Hypothalamus (tissue), 51 donors: ENCODE results near the gene YBEY.

ENCODE experiments used
- DNase-seq, 51 donors: peaks; one replicate each; lab custom pipeline; 2025; lab: John Stamatoyannopoulos, UW

The YBEY gene

DNA sequence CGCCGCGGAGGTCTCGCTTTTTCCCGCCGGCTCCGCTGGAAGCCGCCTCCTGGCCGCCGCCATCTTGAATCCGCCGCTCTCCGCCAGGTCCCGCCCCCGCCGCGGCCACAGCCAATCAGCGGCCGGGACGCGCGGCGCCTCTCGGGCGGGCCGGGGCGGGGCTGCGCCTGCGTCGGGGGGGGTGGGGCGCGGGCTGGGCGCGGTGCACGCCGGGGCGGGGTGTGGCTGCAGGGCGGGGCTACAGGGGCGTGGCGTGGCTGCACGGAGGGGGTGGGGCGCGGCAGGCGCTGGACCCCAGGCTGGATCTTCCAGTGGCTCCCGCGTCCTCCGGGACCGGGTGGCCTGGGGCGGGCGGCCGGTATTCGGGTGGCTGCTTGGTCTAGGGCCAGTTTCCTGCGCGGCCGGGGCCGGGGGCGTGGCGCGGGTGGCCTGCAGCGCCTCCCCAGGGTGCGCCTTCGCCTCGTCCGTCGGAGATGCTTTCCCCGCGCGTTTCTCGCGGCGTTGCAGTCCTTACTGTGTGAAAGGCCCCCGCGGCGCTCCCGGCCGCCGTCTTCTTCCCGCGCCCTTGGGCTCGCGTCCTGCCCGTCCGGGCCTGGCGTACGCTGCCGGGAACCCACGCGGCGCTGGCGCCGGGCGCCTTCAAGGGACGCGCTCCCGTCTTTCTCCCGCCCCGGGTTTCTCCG, 38.4 kb downstream of the YBEY start:
- DNase-seq, result peak; percentile 27 to 93 (median 78)

DNA sequence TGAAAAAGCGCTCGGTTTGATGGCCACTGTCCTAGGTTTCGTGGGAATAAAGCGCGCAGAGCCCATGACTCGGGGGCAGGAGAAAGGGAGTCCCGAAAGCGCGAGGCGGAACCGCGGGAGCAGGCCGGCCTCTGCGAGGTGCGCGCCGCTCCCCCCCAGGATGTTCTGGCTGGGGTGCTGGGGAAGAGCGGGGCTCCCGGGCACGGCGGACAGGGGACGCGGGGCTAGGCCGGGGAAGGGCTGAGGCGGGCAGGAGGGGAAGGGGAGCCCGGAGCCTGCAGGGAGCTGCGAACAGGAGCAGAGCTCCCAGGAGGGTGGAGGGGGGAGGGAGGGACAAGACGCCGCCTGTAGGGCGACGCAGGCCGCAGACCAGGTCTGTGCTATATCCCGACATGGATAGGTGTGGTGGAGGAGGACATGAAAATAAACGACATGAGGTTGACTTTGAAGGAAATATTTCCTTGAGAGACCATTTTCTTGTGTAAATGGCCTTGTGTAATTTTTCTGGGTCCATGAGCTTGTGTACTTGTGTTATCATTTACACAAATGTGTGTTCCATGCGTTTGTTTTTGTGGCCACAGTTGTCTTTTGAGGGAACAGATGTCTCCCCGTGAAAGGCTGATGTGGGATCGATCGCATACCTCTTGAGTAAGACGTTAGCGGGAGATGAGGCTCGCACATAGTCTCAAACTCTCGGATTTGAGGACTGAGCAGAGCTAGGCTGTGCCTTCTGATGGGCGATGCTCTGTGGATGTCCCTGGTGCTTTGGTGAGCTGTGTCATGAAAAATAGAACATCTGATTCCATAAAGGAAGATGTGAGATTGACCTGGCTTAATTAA, 39.2 kb downstream of the YBEY start:
- peak in 26 of 51 donors; percentile 10 to 57 (median 35) for DNase-seq

DNA sequence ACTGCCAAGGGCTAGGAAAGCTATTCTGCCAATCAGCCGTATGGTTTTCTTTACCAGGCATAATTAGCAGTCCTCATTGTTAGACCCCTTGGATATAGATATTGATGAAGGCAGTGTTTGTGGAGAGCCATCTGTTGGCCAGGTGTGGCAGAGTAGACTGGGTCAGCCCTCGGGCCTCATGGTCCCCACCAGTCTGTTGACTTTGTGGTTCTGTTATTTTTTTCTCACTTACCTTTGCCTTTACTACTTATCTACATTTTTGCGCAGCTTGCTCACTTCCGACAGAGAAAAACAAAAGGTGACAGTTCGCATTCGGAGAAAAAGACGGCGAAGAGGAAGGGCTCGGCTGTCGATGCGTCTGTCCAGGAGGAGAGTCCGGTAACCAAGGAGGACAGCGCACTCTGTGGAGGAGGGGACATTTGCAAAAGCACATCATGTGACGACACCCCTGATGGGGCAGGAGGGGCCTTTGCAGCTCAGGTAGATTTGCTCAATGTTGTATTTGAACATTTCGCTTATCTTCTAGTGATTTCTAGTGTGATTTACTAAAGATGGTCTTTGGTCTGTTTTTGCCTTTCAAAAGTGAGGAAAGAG, 40.1 kb downstream of the YBEY start:
- DNase-seq, result no peak

DNA sequence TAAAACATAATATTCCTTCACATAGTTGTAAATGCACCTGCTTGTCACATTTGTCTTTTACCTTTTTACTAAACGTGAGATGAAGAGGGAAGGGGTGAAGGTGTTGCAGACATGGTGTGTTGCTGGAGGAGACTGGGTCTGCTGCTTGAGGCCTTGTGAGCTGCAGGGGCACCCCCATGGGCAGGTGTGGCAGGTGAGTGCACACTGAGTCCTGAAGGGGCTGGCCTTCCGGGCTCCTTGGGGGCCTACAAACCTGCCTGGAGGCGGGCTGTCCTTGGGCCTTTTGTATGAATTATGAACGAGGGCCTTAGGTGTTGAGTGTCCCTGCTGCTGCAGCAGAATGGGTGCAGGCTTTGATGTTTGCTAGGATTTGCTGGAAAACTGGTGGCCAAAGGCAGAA, 41.6 kb downstream of the YBEY start:
- no peak for DNase-seq

DNA sequence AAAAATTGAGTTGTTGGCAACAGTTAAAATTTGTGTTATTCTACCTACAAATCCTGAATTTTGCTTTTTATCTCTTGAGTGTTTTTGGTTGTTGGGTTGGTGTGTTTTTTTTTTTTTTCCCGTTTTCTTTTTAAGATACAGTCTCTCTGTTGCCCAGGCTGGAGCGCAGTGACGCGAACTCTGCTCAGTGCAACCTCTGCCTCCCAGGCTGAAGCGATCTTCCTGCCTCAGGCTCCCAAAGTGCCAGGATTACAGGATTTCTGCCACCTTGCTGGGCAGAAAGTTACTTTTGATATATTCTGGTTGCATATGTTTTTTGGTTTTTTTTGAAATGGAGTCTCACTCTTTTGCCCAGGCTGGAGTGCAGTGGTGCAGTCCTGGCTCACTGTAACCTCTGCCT, 42.0 kb downstream of the YBEY start:
- DNase-seq, result no peak

DNA sequence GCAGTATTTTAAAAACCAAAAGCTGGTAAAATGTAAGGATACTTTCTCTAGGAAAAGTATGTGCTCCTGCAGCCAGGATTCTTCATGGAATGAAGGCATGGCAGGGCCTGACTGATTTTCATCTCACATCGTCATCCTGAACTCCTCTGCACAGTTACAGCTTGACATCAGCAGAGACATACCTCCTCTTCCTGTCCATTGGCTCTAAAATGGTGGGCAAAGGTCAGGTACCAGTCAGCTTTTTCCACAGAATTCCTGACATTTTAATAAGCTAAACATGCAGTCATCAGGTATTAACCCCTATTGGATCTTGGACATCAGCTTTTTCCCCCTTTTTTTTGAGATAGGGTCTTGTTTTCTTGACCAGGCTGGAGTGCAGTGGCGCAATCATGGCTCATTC, 43.7 kb downstream of the YBEY start:
- DNase-seq, result no peak

DNA sequence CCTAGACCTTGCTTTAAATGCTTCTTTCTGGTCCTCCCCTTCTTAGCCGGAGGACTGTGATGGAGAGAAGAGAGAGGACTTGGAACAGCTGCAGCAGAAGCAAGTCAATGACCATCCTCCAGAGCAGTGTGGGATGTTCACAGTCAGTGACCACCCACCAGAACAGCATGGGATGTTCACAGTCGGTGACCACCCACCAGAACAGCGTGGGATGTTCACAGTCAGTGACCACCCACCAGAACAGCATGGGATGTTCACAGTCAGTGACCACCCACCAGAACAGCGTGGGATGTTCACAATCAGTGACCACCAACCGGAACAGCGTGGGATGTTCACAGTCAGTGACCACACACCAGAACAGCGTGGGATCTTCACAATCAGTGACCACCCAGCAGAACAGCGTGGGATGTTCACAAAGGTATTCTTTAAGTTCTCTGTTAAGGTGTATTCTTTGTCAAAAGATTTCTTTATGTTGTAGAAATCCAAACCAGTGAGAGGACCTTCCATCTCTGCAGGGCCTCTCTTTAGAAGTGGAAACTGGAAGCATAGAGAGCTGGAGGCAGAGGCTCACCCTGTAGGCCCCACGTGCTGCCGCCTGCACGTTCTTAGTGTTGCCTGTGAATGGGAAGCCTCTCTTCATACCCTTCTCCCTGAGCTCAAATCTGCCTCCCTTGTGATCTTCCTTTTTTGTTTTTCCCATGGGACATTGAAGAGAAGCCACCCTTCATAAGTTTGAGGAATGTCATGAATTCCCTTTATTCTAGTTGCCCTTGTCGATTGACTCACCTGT, 48.4 kb downstream of the YBEY start:
- peak in 1 of 51 donors; percentile 41 for DNase-seq

DNA sequence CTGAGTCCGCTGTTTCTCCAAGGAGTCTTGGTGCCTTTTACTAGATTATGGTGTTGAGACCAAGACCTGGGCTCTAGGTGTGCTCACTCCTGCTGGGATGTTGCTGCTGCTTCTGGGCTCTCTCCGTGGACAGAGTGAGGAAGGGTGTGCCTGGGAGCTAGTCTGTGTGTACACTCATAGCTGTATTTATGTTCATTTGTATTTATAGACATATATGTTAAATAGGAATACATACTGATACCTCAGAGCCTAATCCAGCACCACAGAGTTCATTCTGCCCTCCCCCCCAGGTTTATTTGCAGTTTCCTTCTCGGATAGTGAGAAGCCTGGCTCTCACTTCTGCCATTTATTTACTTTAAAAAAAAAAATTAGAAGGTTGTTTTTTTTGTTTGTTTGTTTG, 50.5 kb downstream of the YBEY start:
- no peak for DNase-seq

DNA sequence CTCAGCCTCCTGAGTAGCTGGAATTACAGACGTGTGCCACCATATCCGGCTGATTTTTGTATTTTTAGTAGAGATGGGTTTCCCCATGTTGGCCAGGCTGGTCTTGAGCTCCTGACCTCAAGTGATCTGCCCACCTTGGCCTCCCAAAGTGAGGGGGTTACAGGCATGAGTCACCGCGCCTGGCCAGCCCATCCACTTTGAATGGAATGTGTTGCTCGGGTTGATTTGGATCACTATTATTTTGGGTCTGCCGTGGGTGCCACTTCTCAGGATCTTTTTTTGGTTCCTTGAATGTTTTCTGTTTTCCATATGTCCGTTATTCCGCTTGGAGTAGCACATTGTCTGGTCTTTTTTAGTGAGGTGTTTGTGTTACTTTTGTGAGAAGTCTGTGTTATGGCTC, 54.9 kb downstream of the YBEY start:
- no peak for DNase-seq

DNA sequence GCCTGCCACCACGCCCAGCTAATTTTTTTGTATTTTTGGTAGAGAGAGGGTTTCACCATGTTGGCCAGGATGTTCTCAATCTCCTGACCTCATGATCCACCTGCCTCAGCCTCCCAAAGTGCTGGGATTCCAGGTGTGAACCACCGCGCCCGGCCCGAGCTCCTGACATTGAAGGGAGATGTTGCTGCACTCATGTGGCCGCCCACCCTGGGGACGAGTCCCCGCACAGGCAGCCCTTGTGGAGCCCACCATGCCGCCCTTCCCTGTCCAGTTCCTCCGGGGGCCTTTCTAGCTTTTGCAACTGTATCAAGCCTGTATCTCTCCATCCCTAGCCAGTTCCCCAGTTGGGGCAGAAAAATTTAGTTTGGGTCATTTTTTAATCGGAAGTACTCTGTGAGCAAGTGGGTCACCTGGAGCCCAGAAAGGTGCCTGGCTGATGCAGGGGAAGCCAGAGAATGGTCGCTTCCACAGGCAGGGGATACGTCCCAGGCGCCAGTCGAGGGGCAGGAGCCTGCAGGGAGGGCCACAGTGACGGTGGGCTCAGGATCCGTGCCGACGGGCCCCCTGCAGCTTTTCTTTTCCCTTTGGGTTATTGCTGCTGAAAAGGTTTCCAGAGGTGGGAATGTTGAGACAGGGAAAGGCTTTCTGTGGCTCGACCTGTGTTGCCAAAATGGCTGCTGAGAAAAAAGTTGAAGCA, 58.2 kb downstream of the YBEY start:
- DNase-seq, result no peak

DNA sequence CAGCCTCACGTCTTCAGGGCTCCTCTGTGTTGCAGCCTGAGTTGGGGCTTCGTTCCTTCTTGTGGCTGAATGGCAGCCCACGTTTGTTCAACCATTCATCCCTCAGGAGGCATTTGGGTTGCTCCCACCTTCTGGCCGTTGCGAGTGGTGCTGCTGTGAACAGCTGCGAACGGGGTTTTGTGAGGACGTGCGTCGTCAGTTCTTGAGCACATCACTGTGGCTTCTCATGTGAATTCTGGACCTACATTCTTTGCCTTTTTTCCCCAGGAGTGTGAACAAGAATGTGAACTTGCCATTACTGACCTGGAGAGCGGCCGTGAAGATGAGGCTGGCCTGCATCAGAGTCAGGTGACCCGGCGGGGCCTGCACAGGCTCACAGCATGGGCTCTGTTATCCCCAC, 59.7 kb downstream of the YBEY start:
- no peak for DNase-seq

DNA sequence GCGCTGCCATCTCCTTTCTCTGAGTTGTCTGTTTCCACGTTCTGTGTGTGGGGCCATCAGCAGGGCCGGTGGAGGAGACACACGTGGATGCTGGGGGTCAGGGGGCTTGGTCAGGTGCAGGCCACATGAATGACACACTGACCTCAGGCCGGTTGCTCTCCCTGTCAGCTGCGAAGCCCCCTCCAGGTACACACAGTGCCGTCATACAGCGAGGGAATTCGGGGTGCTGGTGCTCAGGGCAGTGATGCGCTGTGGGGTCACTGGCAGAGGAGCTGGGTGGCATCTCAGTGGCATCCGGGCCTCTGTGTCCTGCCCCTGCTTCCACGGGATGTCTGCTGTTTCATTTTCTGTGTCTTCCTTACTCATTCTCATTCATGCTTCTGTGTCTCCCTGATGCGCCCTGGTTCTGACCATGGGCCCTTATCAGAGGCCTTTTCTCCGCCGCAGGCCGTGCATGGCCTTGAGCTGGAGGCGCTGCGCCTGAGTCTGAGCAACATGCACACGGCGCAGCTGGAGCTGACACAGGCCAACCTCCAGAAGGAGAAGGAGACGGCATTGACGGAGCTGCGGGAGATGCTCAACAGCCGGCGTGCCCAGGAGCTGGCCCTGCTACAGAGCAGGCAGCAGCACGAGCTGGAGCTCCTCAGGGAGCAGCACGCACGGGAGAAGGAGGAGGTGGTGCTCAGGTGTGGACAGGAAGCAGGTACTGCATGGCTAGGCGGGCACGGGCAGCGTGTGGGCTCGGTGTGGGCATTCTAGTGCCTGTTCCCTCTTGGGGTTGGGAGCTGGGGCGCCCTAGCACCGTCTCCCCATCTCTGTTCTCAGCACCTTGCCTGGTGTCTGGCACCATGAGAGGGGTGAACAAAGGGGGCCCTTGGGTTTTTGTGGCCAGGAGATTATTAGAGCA, 60.4 kb downstream of the YBEY start:
- DNase-seq, result no peak

DNA sequence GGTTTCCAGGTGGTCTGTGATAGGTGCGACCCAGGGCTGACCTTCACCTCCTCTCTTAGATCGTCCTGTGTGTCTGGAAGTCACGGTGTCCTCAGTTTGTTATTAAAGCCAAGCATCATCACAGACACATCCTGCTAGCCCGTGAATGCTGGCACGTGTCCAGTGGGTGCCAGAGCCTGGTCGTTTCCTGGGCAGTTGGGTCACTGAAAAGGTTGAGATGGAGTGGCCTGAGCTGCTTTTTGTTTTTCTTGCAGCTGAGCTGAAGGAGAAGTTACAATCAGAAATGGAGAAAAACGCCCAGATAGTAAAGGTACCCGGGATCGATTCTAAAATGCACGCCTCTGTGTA, 61.0 kb downstream of the YBEY start:
- no peak for DNase-seq
